Activated CD4-positive, alpha-beta T cell treated with anti-CD3 and anti-CD28 coated beads for 24 hours (primary cell): ENCODE measurements around the gene UTRN.

Source experiments
- DNase-seq, 2 donors: peaks; one replicate each; pipeline ENCODE4 v3.0.0-alpha.2; 2020; ENCODE audit warnings: low read depth in 2 of 2

The UTRN gene

GRCh38 chr6:144284783-144285547 lies at the start of gene UTRN:
Gene UTRN, plus strand, starts transcription at chr6:144285335. Its CDS starts 6,494 bp downstream, at chr6:144291829.
- DNase-seq, result peak; percentile 20 to 29

GRCh38 chr6:144244688-144245087 lies 40.4 kb upstream of the UTRN start:
- no peak for DNase-seq

GRCh38 chr6:144246988-144247387 lies 38.1 kb upstream of the UTRN start:
- DNase-seq, result no peak

- DNase-seq, result no peak
Observed at GRCh38 chr6:144248003-144248402, 37.1 kb upstream of the UTRN start.

GRCh38 chr6:144248476-144249301 lies 36.4 kb upstream of the UTRN start:
- DNase-seq, result no peak

GRCh38 chr6:144250276-144250675 lies 34.9 kb upstream of the UTRN start:
- DNase-seq, result no peak

- DNase-seq, result no peak
Observed at GRCh38 chr6:144252259-144252658, 32.9 kb upstream of the UTRN start.

- no peak for DNase-seq
Observed at GRCh38 chr6:144259986-144260385, 25.1 kb upstream of the UTRN start.

GRCh38 chr6:144262470-144263369 lies 22.4 kb upstream of the UTRN start:
- no peak for DNase-seq

GRCh38 chr6:144263786-144264185 lies 21.3 kb upstream of the UTRN start:
- no peak for DNase-seq

GRCh38 chr6:144264270-144265060 lies 20.7 kb upstream of the UTRN start:
- no peak for DNase-seq

- DNase-seq, result no peak
Observed at GRCh38 chr6:144265061-144265357, 20.1 kb upstream of the UTRN start.

GRCh38 chr6:144265390-144265789 lies 19.7 kb upstream of the UTRN start:
- no peak for DNase-seq

GRCh38 chr6:144266091-144266649 lies 19.0 kb upstream of the UTRN start:
- DNase-seq, result no peak

- no peak for DNase-seq
Observed at GRCh38 chr6:144268794-144269349, 16.3 kb upstream of the UTRN start.

GRCh38 chr6:144277174-144277573 lies 8.0 kb upstream of the UTRN start:
- DNase-seq, result no peak

- DNase-seq, result no peak
Observed at GRCh38 chr6:144277605-144278227, 7.4 kb upstream of the UTRN start.

GRCh38 chr6:144278659-144279314 lies 6.3 kb upstream of the UTRN start:
- no peak for DNase-seq

- DNase-seq, result no peak
Observed at GRCh38 chr6:144279484-144280150, 5.5 kb upstream of the UTRN start.
